GM06990 (cell line): ENCODE results near the gene DOK6.

ENCODE experiments used
- DNase-seq: peaks from one replicate; pipeline ENCODE4 v3.0.0-alpha.2; 2011; ENCODE audit not compliant: insufficient read length; ENCODE audit errors: extremely low read depth
- H3K27me3 ChIP-seq: replicated peaks from 2 replicates; pipeline ENCODE4 v1.6.0; 2011; ENCODE audit warnings: low read length; ENCODE audit not compliant: control insufficient read depth, insufficient read depth
- H3K36me3 ChIP-seq: 2 replicates; pipeline ENCODE4 v1.5.1; 2011; ENCODE audit warnings: low read length; ENCODE audit not compliant: control insufficient read depth, insufficient read depth
- H3K4me3 ChIP-seq: replicated peaks from 2 replicates; pipeline ENCODE4 v1.5.1; 2011; ENCODE audit warnings: low read depth, mild to moderate bottlenecking, control low read depth, low read length
- TF ChIP-seq, protein P1 (sequence below): IDR thresholded peaks from 2 replicates; pipeline ENCODE4 v1.5.1; 2011; ENCODE audit warnings: low read length, control low read depth, mild to moderate bottlenecking, inconsistent platforms; ENCODE audit not compliant: insufficient read depth, poor library complexity, severe bottlenecking

The DOK6 gene

DNA sequence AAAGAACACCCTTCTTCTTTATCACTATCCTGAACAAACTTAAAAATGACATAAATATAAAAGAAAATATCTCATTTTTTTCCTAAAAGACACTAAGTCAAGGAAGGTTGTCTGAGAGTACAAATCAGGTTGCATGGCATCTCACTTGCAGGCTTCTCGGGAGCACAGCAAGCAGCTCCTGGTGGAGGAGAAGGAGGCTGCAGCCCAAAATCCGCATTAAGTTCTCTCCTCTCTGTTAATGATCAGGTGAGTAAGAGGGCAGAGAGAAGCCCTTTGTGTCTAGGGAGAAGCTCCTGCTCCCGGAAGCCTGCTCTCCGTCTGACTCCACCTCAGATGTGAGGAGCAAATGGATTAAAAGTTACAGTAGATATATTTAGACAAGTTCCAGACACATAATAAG lies 35.0 kb upstream of the DOK6 start:
- TF ChIP-seq, protein P1, sequence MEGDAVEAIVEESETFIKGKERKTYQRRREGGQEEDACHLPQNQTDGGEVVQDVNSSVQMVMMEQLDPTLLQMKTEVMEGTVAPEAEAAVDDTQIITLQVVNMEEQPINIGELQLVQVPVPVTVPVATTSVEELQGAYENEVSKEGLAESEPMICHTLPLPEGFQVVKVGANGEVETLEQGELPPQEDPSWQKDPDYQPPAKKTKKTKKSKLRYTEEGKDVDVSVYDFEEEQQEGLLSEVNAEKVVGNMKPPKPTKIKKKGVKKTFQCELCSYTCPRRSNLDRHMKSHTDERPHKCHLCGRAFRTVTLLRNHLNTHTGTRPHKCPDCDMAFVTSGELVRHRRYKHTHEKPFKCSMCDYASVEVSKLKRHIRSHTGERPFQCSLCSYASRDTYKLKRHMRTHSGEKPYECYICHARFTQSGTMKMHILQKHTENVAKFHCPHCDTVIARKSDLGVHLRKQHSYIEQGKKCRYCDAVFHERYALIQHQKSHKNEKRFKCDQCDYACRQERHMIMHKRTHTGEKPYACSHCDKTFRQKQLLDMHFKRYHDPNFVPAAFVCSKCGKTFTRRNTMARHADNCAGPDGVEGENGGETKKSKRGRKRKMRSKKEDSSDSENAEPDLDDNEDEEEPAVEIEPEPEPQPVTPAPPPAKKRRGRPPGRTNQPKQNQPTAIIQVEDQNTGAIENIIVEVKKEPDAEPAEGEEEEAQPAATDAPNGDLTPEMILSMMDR: no peak
- DNase-seq: no peak
- Histone ChIP-seq H3K27me3 (no peaks in the 10 kb centered on the region), H3K36me3 (no peaks in the 10 kb centered on the region), H3K4me3 (no peak overlapping the region)

DNA sequence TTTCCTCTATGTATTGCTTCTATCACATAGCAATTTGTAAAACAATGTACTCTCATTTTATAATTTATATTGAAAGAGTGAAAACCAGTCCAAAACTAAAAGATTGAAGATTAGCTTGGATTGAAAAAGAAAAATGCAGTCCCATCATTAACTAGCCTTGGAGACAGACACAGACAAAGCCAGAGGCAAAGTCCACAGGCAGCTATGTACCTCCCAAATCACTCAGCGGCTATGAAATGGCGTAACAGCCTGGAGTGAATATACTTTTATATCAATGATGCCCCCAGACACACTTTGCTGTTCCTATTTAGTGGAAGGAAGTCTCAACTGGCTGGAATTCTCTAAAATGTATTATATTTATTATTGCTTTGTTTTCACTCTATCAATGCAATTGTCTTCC lies 33.6 kb upstream of the DOK6 start:
- TF ChIP-seq, protein P1: no peak
- no peak overlapping the region for H3K4me3 ChIP-seq
- H3K36me3 ChIP-seq: no peaks in the 10 kb centered on the region
- DNase-seq: no peak
- H3K27me3 ChIP-seq: no peaks in the 10 kb centered on the region

DNA sequence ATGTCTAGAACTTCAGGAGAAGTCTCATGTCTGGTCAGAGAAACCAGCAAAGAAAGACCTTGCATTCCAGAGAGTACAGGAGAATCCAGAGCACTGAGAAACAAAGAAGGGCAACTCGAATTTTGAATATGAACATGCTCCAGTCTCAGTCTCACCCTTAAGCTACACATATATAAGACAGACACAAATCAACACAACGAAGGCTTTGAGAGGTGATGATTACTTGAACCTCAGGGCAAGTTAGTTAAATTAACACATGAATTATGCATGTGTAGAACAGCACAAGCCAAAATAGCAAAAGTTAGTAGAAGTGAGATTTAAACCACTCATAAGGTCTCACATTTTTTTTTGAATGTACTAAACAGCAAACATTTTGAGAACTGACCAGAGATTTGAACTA lies 29.0 kb upstream of the DOK6 start:
- no peaks in the 10 kb centered on the region for H3K36me3 ChIP-seq
- no peak overlapping the region for H3K4me3 ChIP-seq
- no peak for DNase-seq
- no peaks in the 10 kb centered on the region for H3K27me3 ChIP-seq
- TF ChIP-seq, protein P1: no peak

DNA sequence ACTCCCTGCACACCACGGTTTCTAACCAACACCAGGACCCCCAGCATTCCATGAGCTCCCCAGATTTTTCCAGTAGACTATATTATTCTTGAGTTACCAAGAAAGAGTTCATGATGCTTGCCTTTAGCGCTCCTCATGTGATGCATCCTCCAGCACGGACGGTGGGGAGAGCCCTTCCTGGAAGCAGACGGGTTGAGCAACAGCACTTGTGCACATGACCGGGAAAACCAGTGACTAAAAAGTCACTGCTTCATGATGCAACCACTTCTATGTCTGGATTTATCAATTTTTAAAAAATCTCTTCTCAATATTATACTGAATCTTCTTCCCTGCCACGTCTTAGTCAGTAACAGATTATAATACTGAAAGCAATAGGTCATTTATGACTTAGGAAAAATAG lies 20.4 kb upstream of the DOK6 start:
- H3K4me3 ChIP-seq: no peak overlapping the region
- H3K36me3 ChIP-seq: no peaks in the 10 kb centered on the region
- TF ChIP-seq, protein P1: no peak
- H3K27me3 ChIP-seq: no peaks in the 10 kb centered on the region
- DNase-seq: no peak

DNA sequence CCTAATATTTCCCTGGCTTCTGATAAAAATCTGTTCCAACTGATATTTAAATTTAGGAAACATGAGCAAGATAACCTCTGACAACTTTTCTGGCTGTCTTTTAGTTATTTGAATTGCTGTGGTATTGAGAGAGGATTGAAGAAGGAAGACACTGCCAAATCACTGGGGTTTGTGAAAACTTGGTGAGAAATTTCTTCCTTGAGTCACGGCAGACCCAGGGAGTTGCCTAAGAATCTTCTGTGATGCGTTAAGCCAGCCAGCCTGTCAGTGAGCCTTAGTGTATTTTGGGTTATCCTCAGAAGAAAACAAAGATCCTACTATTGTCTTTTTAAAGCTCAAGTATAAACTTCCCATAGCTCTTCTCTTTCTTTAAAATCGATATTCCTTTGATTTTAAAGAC lies 17.5 kb upstream of the DOK6 start:
- no peak for DNase-seq
- TF ChIP-seq, protein P1: no peak
- H3K27me3 ChIP-seq: no peaks in the 10 kb centered on the region
- H3K36me3 ChIP-seq: no peaks in the 10 kb centered on the region
- no peak overlapping the region for H3K4me3 ChIP-seq

DNA sequence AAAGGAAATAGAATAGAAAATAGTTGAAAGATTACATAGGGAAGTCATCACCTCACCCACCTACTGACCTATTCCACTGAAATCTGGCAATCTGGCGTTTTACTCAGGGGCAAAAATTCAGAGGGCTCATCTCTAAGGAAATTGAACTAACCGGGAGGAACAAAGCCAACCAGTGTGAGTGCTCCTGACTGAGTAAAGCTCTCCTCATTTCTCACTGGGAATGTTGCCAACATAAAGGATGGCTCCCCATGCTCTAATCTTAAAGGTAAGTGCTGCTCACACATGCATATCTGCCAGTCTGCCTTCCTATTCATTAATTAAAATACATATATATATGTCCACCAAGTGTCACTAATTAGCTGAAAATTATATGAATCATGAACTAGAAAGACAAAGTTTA lies 13.5 kb upstream of the DOK6 start:
- Histone ChIP-seq H3K4me3 (no peak overlapping the region), H3K27me3 (no peaks in the 10 kb centered on the region), H3K36me3 (no peaks in the 10 kb centered on the region)
- TF ChIP-seq, protein P1: no peak
- DNase-seq: no peak
